Transverse colon (tissue), 4 donors: ENCODE results near the gene TMEM59L. TPM values are rescaled to one million over a fixed set of nuclear protein-coding genes. Genes with fewer than 3 reads are reported as not detected.
"Not testable (repeated sequence)": the region's sequence is repeated elsewhere in the genome, so short reads cannot be mapped to it uniquely, and the experiment has no call there.

Experiments used
- DNase-seq: peaks from one replicate; pipeline ENCODE4 v3.0.0-alpha.2; 2019
- H3K27ac ChIP-seq, 4 donors: fragments of 200-600 bp; sonication (generic); 2 replicates each; pipeline ENCODE4 v1.5.1; 2016 to 2018; ENCODE audit warnings: inconsistent platforms in 4 of 4
- H3K27me3 ChIP-seq: fragments of 200-600 bp; sonication (generic); 2 replicates; pipeline ENCODE4 v1.5.1; 2017; ENCODE audit warnings: inconsistent platforms
- H3K36me3 ChIP-seq, 4 donors: fragments of 200-600 bp; sonication (generic); 2 replicates each; pipeline ENCODE4 v1.5.1; 2017 to 2019; ENCODE audit warnings: inconsistent platforms in 4 of 4
- H3K4me1 ChIP-seq, 4 donors: fragments of 200-600 bp; sonication (generic); 2 replicates each; pipeline ENCODE4 v1.5.1; 2017 to 2020; ENCODE audit warnings: inconsistent platforms in 4 of 4
- H3K4me3 ChIP-seq, 4 donors: fragments of 200-600 bp; sonication (generic); 1 replicate in 1 of 4; 2 replicates in 3 of 4; pipeline versions ENCODE4 v1.5.1 to v1.6.1; 2017 to 2019; ENCODE audit warnings: inconsistent platforms in 4 of 4
- H3K9me3 ChIP-seq, 2 donors: fragments of 200-600 bp; sonication (generic); 2 replicates each; pipeline ENCODE4 v1.5.1; 2017 to 2019; ENCODE audit warnings: inconsistent platforms in 2 of 2
- CTCF ChIP-seq, 5 experiments: fragments of 200-600 bp in 3 of 5; fragments of 450-650 bp in 2 of 5; sonication (generic) in 3 of 5; IDR thresholded peaks; 1 replicate in 2 of 5; 2 replicates in 3 of 5; pipeline ENCODE4 v1.5.1; 2016 to 2017; ENCODE audit warnings: antibody characterized with exemption in 5 of 5, inconsistent platforms in 3 of 5, mild to moderate bottlenecking in 2 of 5, moderate library complexity in 1 of 5
- EP300 ChIP-seq: sonication (generic); formaldehyde crosslinking; IDR thresholded peaks from one replicate; pipeline ENCODE4 v1.6.1; 2017; ENCODE audit warnings: antibody characterized with exemption, low read depth
- POLR2A ChIP-seq: fragments of 450-650 bp; IDR thresholded peaks from one replicate; pipeline ENCODE4 v1.6.1; 2016; ENCODE audit warnings: antibody characterized with exemption, mild to moderate bottlenecking, moderate library complexity
- POLR2AphosphoS5 ChIP-seq, 3 donors: sonication (generic); formaldehyde crosslinking; IDR thresholded peaks; one replicate each; pipeline ENCODE4 v1.6.1; 2016; ENCODE audit warnings: antibody characterized with exemption in 3 of 3
- WGBS, 2 donors: methylation state at CpG; one replicate each; pipeline ENCODE4 v1.1.5; 2018; ENCODE audit warnings: low coverage in 1 of 2; 5-methylcytosine and 5-hydroxymethylcytosine counted together
- in situ Hi-C, 4 donors: fragments of 200-750 bp; cut with MboI; loops; one replicate each; pipeline versions ENCODE4 v1.15.0 to v1.15.1; 2017; ENCODE audit warnings: low sequenced_read_pairs in 3 of 4, low pct_ligation_motif_present in 1 of 4, low pct_unique_long_range_greater_than_20kb in 1 of 4
- intact Hi-C: fragments of 100-400 bp; cut with DNase I; formaldehyde crosslinking; loops from one replicate; pipeline ENCODE4 v1.15.1; 2023; ENCODE audit warnings: low total_unique reads
- total RNA-seq, 4 donors: library from RNA; depleted of rRNA; stranded (reverse); fragments of >200 nt; gene quantifications; one replicate each; pipeline ENCODE4 v1.1.0, GENCODE V29; 2016

The TMEM59L gene
- total RNA-seq, 4 donors from 2014 or later = 0.48 to 21.7 (median 8.6) TPM

DNA sequence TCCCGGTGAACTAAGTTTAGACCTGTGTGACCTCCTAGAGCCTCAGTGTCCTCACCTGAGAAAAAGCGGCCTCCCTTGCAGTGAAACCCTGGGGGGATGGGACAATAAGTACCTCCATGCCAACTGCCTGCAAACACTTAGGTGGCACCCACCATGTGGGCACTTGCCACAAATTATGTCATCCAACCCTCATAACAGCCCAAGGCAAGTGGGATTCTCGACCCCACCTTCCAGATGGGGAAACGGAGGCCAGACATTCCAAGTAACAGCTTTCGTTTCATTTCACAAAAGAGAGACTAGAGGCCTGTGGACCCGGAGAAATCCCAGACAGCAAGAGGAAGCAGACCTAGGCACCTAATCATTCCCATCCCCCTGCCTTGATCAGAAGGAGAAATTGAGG, 17.2 kb upstream of the TMEM59L start:
- Histone ChIP-seq H3K4me3 (no peak overlapping the region), H3K9me3 (no peaks in the 10 kb centered on the region), H3K27ac (no peak overlapping the region), H3K27me3 (peaks cover 47% of the 10 kb centered on the region), H3K36me3 (peaks cover 0 to 4% (median 0%) of the 10 kb centered on the region in 4 donors), H3K4me1 (peaks cover 10 to 18% (median 16%) of the 10 kb centered on the region in 4 donors)
- DNase-seq = no peak
- intact Hi-C loops (no loop called here), in situ Hi-C loops (loop anchor here (10.0 to 25.0 kb wide), 3 partner anchors 133 to 249 kb away; partner anchors contain the start of gene UPF1 (in 2 of the 4))
- TF ChIP-seq POLR2AphosphoS5 (IDR thresholded peaks at IDR 0.05) = no peak
- no peak for TF ChIP-seq EP300
- no peak for TF ChIP-seq CTCF (IDR thresholded peaks at IDR 0.05)
- TF ChIP-seq POLR2A = no peak
- WGBS, 2 donors = 74% methylated on average over 6 of the region's 6 CpGs; no CpG with 5 or more reads in 1 of the 2 donors

- Histone ChIP-seq H3K4me3 (no peak overlapping the region), H3K36me3 (no peaks in the 10 kb centered on the region), H3K27me3 (peaks cover 60% of the 10 kb centered on the region), H3K4me1 (peaks cover 10 to 18% (median 16%) of the 10 kb centered on the region in 4 donors), H3K27ac (no peak overlapping the region), H3K9me3 (no peaks in the 10 kb centered on the region)
- in situ Hi-C loops (loop anchor here (10.0 to 25.0 kb wide), 3 partner anchors 134 to 248 kb away; partner anchors contain the start of gene UPF1 (in 2 of the 4)), intact Hi-C loops (no loop called here)
- WGBS, 2 donors = 18% methylated on average over 20 of the region's 21 CpGs; no CpG with 5 or more reads in 1 of the 2 donors
- peak; percentile 63 for DNase-seq
- TF ChIP-seq CTCF (IDR thresholded peaks at IDR 0.05) (no peak), EP300 (no peak), POLR2AphosphoS5 (IDR thresholded peaks at IDR 0.05) (no peak), POLR2A (no peak)
Measured at GRCh38 chr19:18596752-18597157, 15.9 kb upstream of the TMEM59L start.

- TF ChIP-seq POLR2A = no peak
- TF ChIP-seq EP300 = no peak
- no peak for TF ChIP-seq CTCF (IDR thresholded peaks at IDR 0.05)
- no peak for TF ChIP-seq POLR2AphosphoS5 (IDR thresholded peaks at IDR 0.05)
- no peak for DNase-seq
- intact Hi-C loops = no loop called here
- Histone ChIP-seq H3K27me3 (peaks cover 73% of the 10 kb centered on the region), H3K36me3 (no peaks in the 10 kb centered on the region), H3K4me3 (no peak overlapping the region), H3K9me3 (no peaks in the 10 kb centered on the region), H3K4me1 (peaks cover 10 to 18% (median 16%) of the 10 kb centered on the region in 4 donors), H3K27ac (no peak overlapping the region)
- 47% methylated on average over 24 of the region's 25 CpGs; no CpG with 5 or more reads in 1 of the 2 donors for whole genome bisulfite sequencing, 2 donors
- in situ Hi-C loops = loop anchor here (10.0 to 25.0 kb wide), 3 partner anchors 136 to 247 kb away; partner anchors contain the start of gene UPF1 (in 2 of the 4)
Measured at GRCh38 chr19:18597809-18598660, 14.6 kb upstream of the TMEM59L start.

DNA sequence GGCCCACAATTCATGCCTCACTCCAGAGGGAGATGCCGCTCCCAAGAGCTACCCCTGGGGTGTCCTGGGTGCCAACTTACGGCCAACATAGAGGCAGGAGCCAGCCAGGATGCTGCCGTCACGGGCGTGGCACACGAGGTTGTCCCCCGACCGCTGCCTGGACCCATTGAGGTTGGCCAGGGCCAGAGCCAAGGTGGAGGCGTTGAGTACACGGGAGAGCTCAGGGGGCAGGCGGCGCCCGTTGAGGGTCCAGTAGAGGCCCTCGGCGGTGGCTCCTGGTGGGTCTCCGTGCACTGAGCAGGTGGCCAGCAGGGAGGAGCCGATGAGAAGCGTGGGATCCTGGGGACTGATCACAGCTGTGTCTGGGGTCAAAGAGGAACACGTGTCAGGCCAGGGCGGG, 13.2 kb upstream of the TMEM59L start:
- DNase-seq = no peak
- Histone ChIP-seq H3K27ac (no peak overlapping the region), H3K36me3 (no peaks in the 10 kb centered on the region), H3K4me1 (peaks cover 8 to 18% (median 13%) of the 10 kb centered on the region in 4 donors), H3K9me3 (no peaks in the 10 kb centered on the region), H3K4me3 (no peak overlapping the region), H3K27me3 (peaks cover 88% of the 10 kb centered on the region)
- intact Hi-C loops (no loop called here), in situ Hi-C loops (loop anchor here (10.0 to 25.0 kb wide), 3 partner anchors 137 to 245 kb away; partner anchors contain the start of gene UPF1 (in 2 of the 4))
- 77% methylated on average over 20 of the region's 20 CpGs; no CpG with 5 or more reads in 1 of the 2 donors for WGBS, 2 donors
- TF ChIP-seq POLR2A = no peak
- no peak for TF ChIP-seq EP300
- no peak for TF ChIP-seq POLR2AphosphoS5 (IDR thresholded peaks at IDR 0.05)
- no peak for TF ChIP-seq CTCF (IDR thresholded peaks at IDR 0.05)

- intact Hi-C loops, H3K9me3 ChIP-seq, H3K36me3 ChIP-seq, H3K4me3 ChIP-seq, DNase-seq, H3K27ac ChIP-seq, H3K4me1 ChIP-seq: not testable (repeated sequence)
- H3K27me3 ChIP-seq = peaks cover 92% of the 10 kb centered on the region
- in situ Hi-C loops = loop anchor here in 1 of 4 donors (25.0 kb wide), 1 partner anchor 211 kb away; no protein-coding TSS in a partner anchor
- WGBS, 2 donors = 85 to 90% methylated on average over 6 to 15 of the region's 15 CpGs
Measured at GRCh38 chr19:18600692-18601397, 11.8 kb upstream of the TMEM59L start.
